ENCODE results near the gene LMX1B.

Gene LMX1B

GRCh38 chr9:126719618-126720031, 105.9 kb downstream of the LMX1B start:
- H3K9me3 ChIP-seq (ENCODE audit: control insufficient read depth, insufficient read depth, low read depth, low read length), result no peaks in the 10 kb centered on the region
- no peak overlapping the region for H3K27ac ChIP-seq (ENCODE audit: extremely low read depth, low read depth, low read length)
- H3K4me3 ChIP-seq (ENCODE audit: low read depth, low read length), result no peak overlapping the region
- POLR2A ChIA-PET, result interaction anchor here (1.0 to 1.5 kb wide), 3 partner anchors 12 to 85 kb away, joined by 3 to 6 read pairs (median 5); partner anchors contain the start of gene ZBTB43
- H3K36me3 ChIP-seq (ENCODE audit: control insufficient read depth in 2 of 2, insufficient read depth in 1 of 2, low read length in 2 of 2), result no peaks in the 10 kb centered on the region
- CTCF ChIA-PET, result interaction anchor here (0.6 to 4.7 kb wide), 4 partner anchors 9 to 18 kb away, joined by 3 to 50 read pairs (median 5); no protein-coding TSS in a partner anchor
- H3K4me1 ChIP-seq (ENCODE audit: control insufficient read depth, insufficient read depth, low read length), result peaks cover 9% of the 10 kb centered on the region
- TF ChIP-seq ZNF214 (tag by site-specific recombination; IDR thresholded peaks at IDR 0.05; ENCODE audit: borderline replicate concordance), result no peak
- TF ChIP-seq REPIN1 (tag by site-specific recombination; IDR thresholded peaks at IDR 0.05; ENCODE audit: low read depth), result no peak
- no peak for TF ChIP-seq ZNF2 (tag by site-specific recombination; IDR thresholded peaks at IDR 0.05)
- no peak for TF ChIP-seq ZEB2 (tag by site-specific recombination; IDR thresholded peaks at IDR 0.05)
- TF ChIP-seq PRDM6 (tag by site-specific recombination; IDR thresholded peaks at IDR 0.05), result no peak
- TF ChIP-seq ZNF501 (tag by site-specific recombination; IDR thresholded peaks at IDR 0.05), result no peak
- TF ChIP-seq ZNF174 (tag by site-specific recombination; IDR thresholded peaks at IDR 0.05), result no peak
- TF ChIP-seq ZNF416 (tag by site-specific recombination; IDR thresholded peaks at IDR 0.05), result no peak
- TF ChIP-seq KLF1 (tag by site-specific recombination; IDR thresholded peaks at IDR 0.05), result no peak
- TF ChIP-seq MYNN (tag by site-specific recombination; IDR thresholded peaks at IDR 0.05; ENCODE audit: borderline replicate concordance), result no peak
- no peak for TF ChIP-seq ZNF785 (tag by site-specific recombination; IDR thresholded peaks at IDR 0.05)
- TF ChIP-seq ZNF133 (tag by site-specific recombination; IDR thresholded peaks at IDR 0.05), result no peak
- TF ChIP-seq ZNF530 (tag by site-specific recombination; IDR thresholded peaks at IDR 0.05; ENCODE audit: low read depth), result no peak
- TF ChIP-seq ZFP37 (tag by site-specific recombination; IDR thresholded peaks at IDR 0.05), result no peak
- TF ChIP-seq, protein P1, sequence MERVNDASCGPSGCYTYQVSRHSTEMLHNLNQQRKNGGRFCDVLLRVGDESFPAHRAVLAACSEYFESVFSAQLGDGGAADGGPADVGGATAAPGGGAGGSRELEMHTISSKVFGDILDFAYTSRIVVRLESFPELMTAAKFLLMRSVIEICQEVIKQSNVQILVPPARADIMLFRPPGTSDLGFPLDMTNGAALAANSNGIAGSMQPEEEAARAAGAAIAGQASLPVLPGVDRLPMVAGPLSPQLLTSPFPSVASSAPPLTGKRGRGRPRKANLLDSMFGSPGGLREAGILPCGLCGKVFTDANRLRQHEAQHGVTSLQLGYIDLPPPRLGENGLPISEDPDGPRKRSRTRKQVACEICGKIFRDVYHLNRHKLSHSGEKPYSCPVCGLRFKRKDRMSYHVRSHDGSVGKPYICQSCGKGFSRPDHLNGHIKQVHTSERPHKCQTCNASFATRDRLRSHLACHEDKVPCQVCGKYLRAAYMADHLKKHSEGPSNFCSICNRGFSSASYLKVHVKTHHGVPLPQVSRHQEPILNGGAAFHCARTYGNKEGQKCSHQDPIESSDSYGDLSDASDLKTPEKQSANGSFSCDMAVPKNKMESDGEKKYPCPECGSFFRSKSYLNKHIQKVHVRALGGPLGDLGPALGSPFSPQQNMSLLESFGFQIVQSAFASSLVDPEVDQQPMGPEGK (tag by site-specific recombination; IDR thresholded peaks at IDR 0.05), result no peak
- 0 out of 2 replicates have a peak, but pooled peaks have one; percentile 28 for TF ChIP-seq FEZF1 (tag by site-specific recombination; IDR thresholded peaks at IDR 0.05)
- TF ChIP-seq PRDM10 (tag by site-specific recombination; IDR thresholded peaks at IDR 0.05), result peak; percentile 74
- TF ChIP-seq ZNF76 (tag by site-specific recombination; IDR thresholded peaks at IDR 0.05; ENCODE audit: borderline replicate concordance, low read depth), result no peak
- no peak for TF ChIP-seq ZNF777 (tag by site-specific recombination; IDR thresholded peaks at IDR 0.05; ENCODE audit: borderline replicate concordance)
- no peak for TF ChIP-seq ZSCAN16 (tag by site-specific recombination; IDR thresholded peaks at IDR 0.05)
- peak; percentile 17; the same call in 1 of the 2 replicates for TF ChIP-seq ZNF223 (tag by site-specific recombination; IDR thresholded peaks at IDR 0.05)
- no peak for TF ChIP-seq ZNF350 (tag by site-specific recombination; IDR thresholded peaks at IDR 0.05)
- no peak for TF ChIP-seq ZNF707 (tag by site-specific recombination; IDR thresholded peaks at IDR 0.05)
- TF ChIP-seq IKZF3 (tag by site-specific recombination; IDR thresholded peaks at IDR 0.05), result peak; percentile 40; the same call in 1 of the 2 replicates
- TF ChIP-seq GLIS1 (tag by site-specific recombination; IDR thresholded peaks at IDR 0.05), result peak; percentile 72
- no peak for TF ChIP-seq GLI4 (tag by site-specific recombination; IDR thresholded peaks at IDR 0.05)
- no peak for TF ChIP-seq MZF1 (tag by site-specific recombination; IDR thresholded peaks at IDR 0.05; ENCODE audit: borderline replicate concordance)
- TF ChIP-seq ZSCAN30 (tag by site-specific recombination; IDR thresholded peaks at IDR 0.05), result no peak
- TF ChIP-seq ZNF600 (tag by site-specific recombination; IDR thresholded peaks at IDR 0.05), result 0 out of 2 replicates have a peak, but pooled peaks have one; percentile 17
- TF ChIP-seq ZNF335 (tag by site-specific recombination; conservative IDR thresholded peaks at IDR 0.05), result peak; percentile 71
- TF ChIP-seq ZNF175 (tag by site-specific recombination; IDR thresholded peaks at IDR 0.05), result no peak
- no peak for TF ChIP-seq ZNF248 (tag by site-specific recombination; IDR thresholded peaks at IDR 0.05)
- TF ChIP-seq GLIS2 (tag by site-specific recombination; IDR thresholded peaks at IDR 0.05), result no peak
- TF ChIP-seq ZNF423 (tag by site-specific recombination; IDR thresholded peaks at IDR 0.05), result no peak

Measured in HEK293 (cell line).